ENCODE results near the gene TASL. TPM values are rescaled to one million over a fixed set of nuclear protein-coding genes. Genes with fewer than 3 reads are reported as not detected.

Gene TASL
- total RNA-seq, 4 donors from 2014 or later = 0.64 to 1.5 TPM; not detected in 2

GRCh38 chrX:30597216-30598012 is 19.8 kb upstream of the TASL start:
- no peaks in the 10 kb centered on the region for H3K36me3 ChIP-seq
- no peak for DNase-seq (ENCODE audit: low spot score in 2 of 2)
- no peak overlapping the region for H3K27ac ChIP-seq
- H3K27me3 ChIP-seq = no peaks in the 10 kb centered on the region
- 66% methylated on average over 4 of the region's 4 CpGs for WGBS
- no peak overlapping the region for H3K4me3 ChIP-seq
- TF ChIP-seq POLR2A (IDR thresholded peaks at IDR 0.05) (no peak), POLR2AphosphoS5 (IDR thresholded peaks at IDR 0.05) (no peak), CTCF (IDR thresholded peaks at IDR 0.05) (no peak), EP300 (IDR thresholded peaks at IDR 0.05) (no peak)
- no peaks in the 10 kb centered on the region for H3K9me3 ChIP-seq
- H3K4me1 ChIP-seq = no peaks in the 10 kb centered on the region

GRCh38 chrX:30593440-30594200 is 16.1 kb upstream of the TASL start:
- 49% methylated on average over 6 of the region's 6 CpGs for WGBS

GRCh38 chrX:30592831-30593230 is 15.3 kb upstream of the TASL start:
- Histone ChIP-seq H3K27me3 (no peaks in the 10 kb centered on the region), H3K9me3 (no peaks in the 10 kb centered on the region), H3K4me1 (no peaks in the 10 kb centered on the region), H3K36me3 (no peaks in the 10 kb centered on the region), H3K27ac (no peak overlapping the region), H3K4me3 (no peak overlapping the region)
- 57% methylated on average over 3 of the region's 3 CpGs for WGBS
- no peak for DNase-seq (ENCODE audit: low spot score in 2 of 2)
- TF ChIP-seq POLR2AphosphoS5 (IDR thresholded peaks at IDR 0.05) (no peak), EP300 (IDR thresholded peaks at IDR 0.05) (no peak), CTCF (IDR thresholded peaks at IDR 0.05) (no peak)

More at GRCh38 chrX:30593440-30594200, 16.1 kb upstream of the TASL start:
- no peak for TF ChIP-seq POLR2A (IDR thresholded peaks at IDR 0.05)
- H3K4me1 ChIP-seq = no peaks in the 10 kb centered on the region
- H3K27ac ChIP-seq = no peak overlapping the region
- no peaks in the 10 kb centered on the region for H3K9me3 ChIP-seq
- H3K27me3 ChIP-seq = no peaks in the 10 kb centered on the region
- H3K36me3 ChIP-seq = no peaks in the 10 kb centered on the region
- H3K4me3 ChIP-seq = no peak overlapping the region
- DNase-seq (ENCODE audit: low spot score in 2 of 2) = no peak

- Histone ChIP-seq H3K9me3 (no peaks in the 10 kb centered on the region), H3K4me1 (no peaks in the 10 kb centered on the region), H3K4me3 (no peak overlapping the region), H3K27ac (no peak overlapping the region), H3K27me3 (no peaks in the 10 kb centered on the region), H3K36me3 (no peaks in the 10 kb centered on the region)
- 75% methylated on average over 3 of the region's 3 CpGs for WGBS
- TF ChIP-seq EP300 (IDR thresholded peaks at IDR 0.05) (no peak), POLR2AphosphoS5 (IDR thresholded peaks at IDR 0.05) (no peak), CTCF (IDR thresholded peaks at IDR 0.05) (no peak), POLR2A (IDR thresholded peaks at IDR 0.05) (no peak)
- DNase-seq (ENCODE audit: low spot score in 2 of 2) = no peak
Observed at GRCh38 chrX:30590368-30590767, 12.8 kb upstream of the TASL start.

- no peaks in the 10 kb centered on the region for H3K4me1 ChIP-seq
- no peaks in the 10 kb centered on the region for H3K9me3 ChIP-seq
- no peak for TF ChIP-seq POLR2AphosphoS5 (IDR thresholded peaks at IDR 0.05)
- TF ChIP-seq POLR2A (IDR thresholded peaks at IDR 0.05) = no peak
- TF ChIP-seq CTCF (IDR thresholded peaks at IDR 0.05) = no peak
- TF ChIP-seq EP300 (IDR thresholded peaks at IDR 0.05) = no peak
- no peak for DNase-seq (ENCODE audit: low spot score in 2 of 2)
- no peaks in the 10 kb centered on the region for H3K27me3 ChIP-seq
- H3K27ac ChIP-seq = no peak overlapping the region
- H3K36me3 ChIP-seq = no peaks in the 10 kb centered on the region
- H3K4me3 ChIP-seq = no peak overlapping the region
- WGBS = 48% methylated on average over 5 of the region's 5 CpGs
Observed at GRCh38 chrX:30589146-30589888, 11.8 kb upstream of the TASL start.
